Measurements from ENCODE around the gene BAG1. TPM values are rescaled to one million over a fixed set of nuclear protein-coding genes. Genes with fewer than 3 reads are reported as not detected.

The BAG1 gene
- total RNA-seq: 26.1 TPM

- FAIRE-seq (peak; percentile 24), DNase-seq (ENCODE audit: low spot score in 2 of 2) (peak; percentile 98 to 99)
Observed at GRCh38 chr9:33264473-33265177, at the start of gene BAG1, which contains the start of gene CHMP5. Gene BAG1, minus strand, starts transcription at chr9:33264708. Gene CHMP5, plus strand, starts transcription at chr9:33265049. Its CDS starts 30 bp downstream, at chr9:33265079.

- DNase-seq (ENCODE audit: low spot score in 2 of 2) (no peak), FAIRE-seq (no peak)
Observed at GRCh38 chr9:33311953-33312352, 47.4 kb upstream of the BAG1 start.

- FAIRE-seq (no peak), DNase-seq (ENCODE audit: low spot score in 2 of 2) (no peak)
Observed at GRCh38 chr9:33310748-33311147, 46.2 kb upstream of the BAG1 start.

GRCh38 chr9:33309903-33310302, 45.4 kb upstream of the BAG1 start:
- DNase-seq (ENCODE audit: low spot score in 2 of 2): no peak
- FAIRE-seq: no peak

- DNase-seq (ENCODE audit: low spot score in 2 of 2) (no peak), FAIRE-seq (no peak)
Observed at GRCh38 chr9:33307067-33307466, 42.6 kb upstream of the BAG1 start.

- DNase-seq (ENCODE audit: low spot score in 2 of 2): no peak
Observed at GRCh38 chr9:33306037-33306436, 41.5 kb upstream of the BAG1 start.

GRCh38 chr9:33304362-33304761, 39.9 kb upstream of the BAG1 start:
- no peak for FAIRE-seq
- no peak for DNase-seq (ENCODE audit: low spot score in 2 of 2)

More at GRCh38 chr9:33306037-33306436, 41.5 kb upstream of the BAG1 start:
- FAIRE-seq: no peak

- FAIRE-seq: no peak
- DNase-seq (ENCODE audit: low spot score in 2 of 2): no peak
Observed at GRCh38 chr9:33300546-33300945, 36.0 kb upstream of the BAG1 start.

GRCh38 chr9:33297432-33297831, 32.9 kb upstream of the BAG1 start:
- no peak for DNase-seq (ENCODE audit: low spot score in 2 of 2)
- FAIRE-seq: no peak

GRCh38 chr9:33295571-33295970, 31.1 kb upstream of the BAG1 start:
- FAIRE-seq (no peak), DNase-seq (ENCODE audit: low spot score in 2 of 2) (no peak)

- FAIRE-seq: no peak
- DNase-seq (ENCODE audit: low spot score in 2 of 2): no peak
Observed at GRCh38 chr9:33294670-33295432, 30.3 kb upstream of the BAG1 start.

- DNase-seq (ENCODE audit: low spot score in 2 of 2) (no peak), FAIRE-seq (no peak)
Observed at GRCh38 chr9:33293782-33294181, 29.3 kb upstream of the BAG1 start.

GRCh38 chr9:33291901-33292300, 27.4 kb upstream of the BAG1 start:
- FAIRE-seq: no peak
- DNase-seq (ENCODE audit: low spot score in 2 of 2): no peak

- FAIRE-seq (no peak), DNase-seq (ENCODE audit: low spot score in 2 of 2) (no peak)
Observed at GRCh38 chr9:33291031-33291397, 26.5 kb upstream of the BAG1 start.

GRCh38 chr9:33290247-33291030, 25.9 kb upstream of the BAG1 start, which contains the start of gene NFX1:
Gene NFX1, plus strand, starts transcription at chr9:33290516. Its CDS starts 57 bp downstream, at chr9:33290573.
- DNase-seq (ENCODE audit: low spot score in 2 of 2) (peak; percentile 81 to 90), FAIRE-seq (no peak)

- no peak for FAIRE-seq
- no peak for DNase-seq (ENCODE audit: low spot score in 2 of 2)
Observed at GRCh38 chr9:33289936-33290246, 25.4 kb upstream of the BAG1 start.

- DNase-seq (ENCODE audit: low spot score in 2 of 2) (no peak), FAIRE-seq (no peak)
Observed at GRCh38 chr9:33289496-33289895, 25.0 kb upstream of the BAG1 start.

- FAIRE-seq (no peak), DNase-seq (ENCODE audit: low spot score in 2 of 2) (no peak)
Observed at GRCh38 chr9:33288828-33289483, 24.4 kb upstream of the BAG1 start.

GRCh38 chr9:33288235-33288634, 23.7 kb upstream of the BAG1 start:
- no peak for FAIRE-seq
- DNase-seq (ENCODE audit: low spot score in 2 of 2): no peak

- DNase-seq (ENCODE audit: low spot score in 2 of 2): peak; percentile 43 to 52
- FAIRE-seq: no peak
Observed at GRCh38 chr9:33287087-33287490, 22.6 kb upstream of the BAG1 start.

GRCh38 chr9:33285502-33285901, 21.0 kb upstream of the BAG1 start:
- FAIRE-seq (no peak), DNase-seq (ENCODE audit: low spot score in 2 of 2) (no peak)
